ENCODE results near the gene CATSPER2. TPM values are rescaled to one million over a fixed set of nuclear protein-coding genes. Genes with fewer than 3 reads are reported as not detected.
"Not testable (repeated sequence)": the region's sequence is repeated elsewhere in the genome, so short reads cannot be mapped to it uniquely, and the experiment has no call there.

The CATSPER2 gene
- total and polyA plus RNA-seq, 12 donors = 0.28 to 5.9 (median 1.3) TPM

GRCh38 chr15:43649430-43649926, 834 bp upstream of the CATSPER2 start:
- ATAC-seq = peak in 1 of 8 donors; percentile 37
- H3K4me3 ChIP-seq; H3K4me1 ChIP-seq; H3K9me3 ChIP-seq; intact Hi-C loops (cut with DNase I); H3K27ac ChIP-seq; DNase-seq; H3K27me3 ChIP-seq: not testable (repeated sequence)
- peaks cover 0 to 24% (median 0%) of the 10 kb centered on the region in 9 donors for H3K36me3 ChIP-seq
- WGBS, 2 donors = 92 to 94% methylated on average over 16 of the region's 16 CpGs

- H3K4me3 ChIP-seq; ATAC-seq; intact Hi-C loops (cut with DNase I); H3K4me1 ChIP-seq; DNase-seq; H3K9me3 ChIP-seq; H3K36me3 ChIP-seq; H3K27me3 ChIP-seq; H3K27ac ChIP-seq: not testable (repeated sequence)
- 84 to 85% methylated on average over 8 of the region's 8 CpGs for WGBS, 2 donors
Observed at GRCh38 chr15:43638464-43639204, 10.0 kb downstream of the CATSPER2 start.

DNA sequence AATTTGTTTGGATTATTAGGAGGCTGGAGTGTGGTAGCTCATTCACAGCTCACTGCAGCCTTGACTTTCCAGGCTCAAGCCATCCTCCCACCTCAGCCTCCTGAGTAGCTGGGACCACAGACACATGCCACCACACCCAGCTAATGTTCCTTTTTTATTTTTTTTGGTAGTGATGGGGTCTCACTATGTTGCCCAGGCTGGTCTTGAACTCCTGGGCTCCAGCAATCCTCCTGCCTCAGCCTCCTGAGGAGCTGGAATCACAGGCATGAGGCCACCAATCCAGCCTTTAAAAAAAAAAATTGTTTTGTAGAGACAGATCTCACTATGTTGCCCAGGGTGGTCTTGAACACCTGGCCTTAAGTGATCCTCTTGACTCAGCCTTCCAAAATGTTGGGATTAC, 21.7 kb downstream of the CATSPER2 start:
- H3K4me1 ChIP-seq; H3K4me3 ChIP-seq; ATAC-seq; H3K36me3 ChIP-seq; H3K9me3 ChIP-seq; H3K27ac ChIP-seq; DNase-seq; intact Hi-C loops (cut with DNase I): not testable (repeated sequence)
- peaks cover 0 to 21% (median 7%) of the 10 kb centered on the region in 7 donors for H3K27me3 ChIP-seq

DNA sequence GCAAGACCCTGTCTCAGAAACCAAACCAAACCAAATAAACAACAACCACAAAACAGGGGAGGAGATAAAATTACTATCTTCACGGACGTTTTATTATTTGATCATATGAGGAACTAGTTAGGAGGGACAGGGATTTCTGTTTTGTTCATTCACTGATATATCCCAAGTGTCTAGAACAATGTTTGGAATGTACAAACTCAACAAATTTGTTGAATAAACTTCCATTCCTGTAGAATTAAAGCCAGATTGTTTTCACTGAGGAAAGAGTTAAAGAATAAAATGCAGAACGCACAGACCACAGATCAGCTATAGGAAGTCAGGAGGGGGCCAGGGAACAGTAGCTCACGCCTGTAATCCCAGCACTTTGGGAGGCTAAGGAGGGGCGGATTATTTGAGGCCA, 23.5 kb downstream of the CATSPER2 start:
- no peak for DNase-seq
- intact Hi-C loops (cut with DNase I) = no loop called here

DNA sequence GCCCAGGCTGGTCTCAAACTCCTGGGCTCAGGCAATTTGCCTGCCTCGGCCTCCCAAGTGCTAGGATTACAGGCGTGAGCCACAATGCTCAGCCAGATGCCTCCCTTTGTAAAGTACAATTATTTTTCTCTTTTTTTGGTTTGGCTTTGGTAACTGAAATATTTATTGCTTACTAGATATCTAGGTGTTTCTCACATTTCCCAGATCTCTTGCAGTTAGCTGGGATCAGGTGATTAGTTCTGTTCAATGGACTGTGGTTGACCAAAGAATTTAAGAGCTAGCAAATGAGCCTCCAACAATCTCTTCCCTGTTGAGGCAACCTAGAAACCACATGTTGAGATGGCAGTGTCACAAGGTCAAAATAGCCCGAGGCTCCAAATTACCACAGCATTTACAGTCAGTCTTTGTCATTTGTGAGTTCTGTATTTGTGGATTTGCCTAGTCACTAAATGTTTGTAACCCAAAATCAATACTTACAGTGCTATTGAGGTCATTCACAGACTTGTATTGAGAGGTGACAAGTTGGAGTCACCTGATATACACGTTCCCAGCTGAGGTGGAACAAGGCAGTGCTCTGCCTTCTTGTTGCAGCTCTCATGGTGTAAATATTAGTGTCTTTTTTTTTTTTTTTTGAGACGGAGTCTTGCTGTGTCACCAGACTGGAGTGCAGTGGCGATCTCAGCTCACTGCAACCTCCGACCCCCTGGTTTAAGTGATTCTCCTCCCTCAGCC, 26.4 kb downstream of the CATSPER2 start:
- H3K36me3 ChIP-seq; H3K27ac ChIP-seq; H3K4me3 ChIP-seq; H3K9me3 ChIP-seq; H3K4me1 ChIP-seq; DNase-seq; ATAC-seq; intact Hi-C loops (cut with DNase I): not testable (repeated sequence)
- H3K27me3 ChIP-seq = peaks cover 0 to 31% (median 13%) of the 10 kb centered on the region in 7 donors
- WGBS, 2 donors = 69 to 73% methylated on average over 4 of the region's 7 CpGs

More for the DNA sequence above, 23.5 kb downstream of the CATSPER2 start:
- H3K4me3 ChIP-seq = no peak overlapping the region
- 37 to 40% methylated on average over 5 of the region's 5 CpGs for WGBS, 2 donors
- H3K27ac ChIP-seq = no peak overlapping the region
- H3K36me3 ChIP-seq = no peaks in the 10 kb centered on the region
- no peak for ATAC-seq
- H3K9me3 ChIP-seq = no peaks in the 10 kb centered on the region
- TF ChIP-seq CTCF (IDR thresholded peaks at IDR 0.05) = no peak
- peaks cover 0 to 22% (median 8%) of the 10 kb centered on the region in 7 donors for H3K27me3 ChIP-seq
- no peaks in the 10 kb centered on the region for H3K4me1 ChIP-seq

DNA sequence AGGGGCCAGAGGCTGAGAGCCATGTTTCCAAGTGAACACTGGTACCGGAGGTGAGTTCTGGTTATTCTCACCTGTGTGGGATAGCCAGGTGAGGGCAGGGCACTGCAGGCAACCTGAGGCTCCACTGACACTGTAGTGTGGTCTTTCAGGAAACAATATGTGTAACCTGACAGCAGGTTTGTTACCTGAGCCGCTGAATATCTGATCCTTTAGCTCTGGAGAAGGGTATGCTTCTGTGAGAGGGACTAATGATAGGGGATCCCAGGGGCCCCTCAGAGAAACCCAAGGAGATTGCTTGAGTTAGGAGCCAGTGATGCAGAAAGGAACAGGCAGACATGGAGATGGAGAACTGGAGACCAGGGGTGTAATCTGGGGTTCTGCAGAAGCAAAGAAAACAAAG, 29.9 kb downstream of the CATSPER2 start, which contains the start of gene STRC:
TSS of gene STRC (minus strand) at position 101 of the 400 bp plus-strand sequence. CDS start at position 23, 78 bp downstream.
- ATAC-seq; H3K9me3 ChIP-seq; H3K4me3 ChIP-seq; H3K36me3 ChIP-seq; DNase-seq; intact Hi-C loops (cut with DNase I); H3K4me1 ChIP-seq; H3K27ac ChIP-seq: not testable (repeated sequence)
- no CpG with 5 or more reads among the region's 2 CpGs for WGBS, 2 donors
- peaks cover 0 to 18% (median 13%) of the 10 kb centered on the region in 7 donors for H3K27me3 ChIP-seq

- ATAC-seq = peak in 2 of 8 donors; percentile 21 to 67
- H3K27me3 ChIP-seq = peaks cover 0 to 13% (median 9%) of the 10 kb centered on the region in 7 donors
- H3K9me3 ChIP-seq; H3K27ac ChIP-seq; DNase-seq; H3K36me3 ChIP-seq; intact Hi-C loops (cut with DNase I); H3K4me3 ChIP-seq; H3K4me1 ChIP-seq: not testable (repeated sequence)
- WGBS, 2 donors = 67% methylated on average over 3 to 4 of the region's 8 CpGs
Observed at GRCh38 chr15:43617750-43618149, 30.9 kb downstream of the CATSPER2 start.

DNA sequence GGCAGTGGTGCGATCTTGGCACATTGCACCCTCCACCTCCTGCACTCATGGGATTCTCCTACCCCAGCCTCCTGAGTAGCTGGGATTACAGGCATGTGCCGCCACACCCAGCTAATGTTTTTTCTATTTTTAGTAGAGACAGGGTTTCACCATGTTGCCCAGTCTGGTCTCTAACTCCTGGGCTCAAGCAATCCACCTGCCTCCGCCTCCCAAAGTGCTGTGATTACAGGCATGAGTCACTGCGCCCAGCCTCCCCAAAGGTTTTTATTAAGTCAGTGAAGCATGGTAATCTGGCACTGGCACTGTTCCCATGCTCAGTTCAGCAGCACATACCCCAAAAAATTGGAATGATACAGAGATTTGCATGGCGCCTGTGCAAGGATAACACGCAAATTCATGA, 46.4 kb downstream of the CATSPER2 start:
- H3K27ac ChIP-seq; H3K9me3 ChIP-seq; intact Hi-C loops (cut with DNase I); H3K4me1 ChIP-seq; DNase-seq; H3K36me3 ChIP-seq; H3K4me3 ChIP-seq; ATAC-seq: not testable (repeated sequence)
- 83 to 86% methylated on average over 6 of the region's 6 CpGs for WGBS, 2 donors
- peaks cover 0 to 19% (median 0%) of the 10 kb centered on the region in 7 donors for H3K27me3 ChIP-seq

GRCh38 chr15:43600200-43600599, 48.4 kb downstream of the CATSPER2 start:
- intact Hi-C loops (cut with DNase I); DNase-seq; H3K36me3 ChIP-seq; H3K4me3 ChIP-seq; H3K27ac ChIP-seq; H3K4me1 ChIP-seq; ATAC-seq; H3K9me3 ChIP-seq: not testable (repeated sequence)
- H3K27me3 ChIP-seq = peaks cover 0 to 19% (median 3%) of the 10 kb centered on the region in 7 donors
- WGBS, 2 donors = no CpG with 5 or more reads among the region's 2 CpGs

- WGBS, 2 donors = 79 to 82% methylated on average over 3 to 6 of the region's 6 CpGs
- H3K27me3 ChIP-seq = peaks cover 0 to 19% (median 3%) of the 10 kb centered on the region in 7 donors
- H3K36me3 ChIP-seq; H3K4me1 ChIP-seq; DNase-seq; intact Hi-C loops (cut with DNase I); H3K27ac ChIP-seq; H3K4me3 ChIP-seq; H3K9me3 ChIP-seq; ATAC-seq: not testable (repeated sequence)
Observed at GRCh38 chr15:43599131-43599530, 49.5 kb downstream of the CATSPER2 start.
